ENCODE measurements around the gene ALOX15B.

- no peak for TF ChIP-seq CTCF (IDR thresholded peaks at IDR 0.05)
- TF ChIP-seq POLR2A (IDR thresholded peaks at IDR 0.05) = no peak
These were observed 33.5 kb upstream of the ALOX15B start for GRCh38 chr17:8005357-8005756.
